Left forelimb (tissue), 1 donor: ENCODE results near the gene SLC26A9.
A peak's percentile ranks its signal among the peaks of the same experiment; 100 is the strongest.
"Not testable (repeated sequence)": the region's sequence is repeated elsewhere in the genome, so short reads cannot be mapped to it uniquely, and the experiment has no call there.

ENCODE experiments used
- DNase-seq: peaks from one replicate; pipeline ENCODE4 v3.0.0-alpha.2; 2018; ENCODE audit warnings: low spot score

The SLC26A9 gene

GRCh38 chr1:205889706-205890105 lies 53.5 kb downstream of the SLC26A9 start:
- not testable (repeated sequence) for DNase-seq

- DNase-seq: not testable (repeated sequence)
Observed at GRCh38 chr1:205889006-205889405, 54.2 kb downstream of the SLC26A9 start.

- DNase-seq: no peak
Observed at GRCh38 chr1:205883792-205884191, 59.5 kb downstream of the SLC26A9 start.

DNA sequence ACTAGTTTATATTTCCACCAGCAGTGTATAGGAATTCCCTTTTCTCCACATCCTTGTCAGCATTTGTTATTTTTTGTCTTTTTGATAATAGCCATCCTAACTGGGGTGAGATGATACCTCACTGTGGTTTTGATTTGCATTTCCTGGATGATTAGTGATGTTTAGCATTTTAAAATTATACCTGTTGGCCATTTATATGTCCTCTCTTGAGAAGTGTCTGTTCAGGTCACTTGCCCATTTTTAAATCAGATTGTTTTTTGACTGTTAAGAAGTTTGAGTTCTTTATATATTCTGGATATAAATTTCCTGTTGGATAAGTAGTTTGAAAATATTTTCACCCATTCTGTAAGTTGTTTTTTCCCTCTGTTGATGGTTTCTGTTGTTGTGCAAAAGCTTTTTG lies 62.3 kb downstream of the SLC26A9 start:
- DNase-seq: no peak

GRCh38 chr1:205879974-205880373 lies 63.3 kb downstream of the SLC26A9 start:
- peak; percentile 56 for DNase-seq

DNA sequence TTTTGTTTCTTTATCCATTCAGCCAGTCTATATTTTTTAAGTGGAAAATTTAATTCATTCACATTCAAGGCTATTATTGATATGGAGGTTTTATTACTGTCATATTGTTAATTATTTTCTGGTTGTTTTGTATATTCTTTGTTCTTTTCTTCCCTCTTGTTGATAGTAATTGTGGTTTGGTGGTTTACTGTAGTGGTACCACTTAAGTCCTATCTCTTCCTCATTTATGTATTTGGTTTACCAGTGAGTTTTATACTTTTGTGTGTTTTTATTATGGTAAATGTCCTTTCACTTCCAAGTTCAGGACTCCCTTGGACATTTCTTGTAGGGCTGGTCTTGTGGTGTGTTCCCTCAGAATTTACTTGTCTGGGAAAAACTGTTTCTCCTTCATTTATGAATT lies 65.2 kb downstream of the SLC26A9 start:
- DNase-seq: no peak

DNA sequence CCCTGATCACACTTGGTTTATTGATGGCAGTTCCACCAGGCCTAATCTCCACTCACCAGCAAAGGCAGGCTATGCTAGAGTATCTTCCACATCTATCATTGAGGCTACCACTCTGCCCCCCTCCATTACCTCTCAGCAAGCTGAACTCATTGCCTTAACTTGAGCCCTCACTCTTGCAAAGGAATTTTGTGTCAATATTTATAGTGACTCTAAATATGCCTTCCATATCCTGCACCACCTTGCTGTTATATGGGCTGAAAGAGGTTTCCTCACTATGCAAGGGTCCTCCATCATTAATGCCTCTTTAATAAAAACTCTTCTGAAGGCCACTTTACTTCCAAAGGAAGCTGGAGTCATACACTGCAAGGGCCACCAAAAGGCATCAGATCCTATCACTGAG lies 70.1 kb downstream of the SLC26A9 start:
- DNase-seq: not testable (repeated sequence)

DNA sequence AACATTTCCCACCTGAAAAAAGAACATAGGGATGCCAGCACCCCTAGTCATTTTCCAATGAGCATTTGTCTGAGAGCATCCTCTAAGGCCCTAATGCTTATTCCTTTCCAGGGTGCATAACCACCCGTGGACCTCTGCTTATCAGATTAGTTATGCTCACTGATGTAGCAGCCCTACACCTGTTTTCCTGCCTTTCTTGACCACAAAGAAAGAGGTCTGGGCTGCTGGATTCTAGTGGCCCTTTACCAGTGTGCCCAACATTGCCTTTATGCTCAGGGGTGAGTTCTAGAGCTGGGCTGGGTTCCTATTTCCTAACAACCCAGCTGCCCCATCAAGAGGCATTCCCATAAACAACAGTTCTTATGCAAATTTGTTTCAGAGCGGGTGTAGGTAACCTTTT lies 73.0 kb downstream of the SLC26A9 start:
- no peak for DNase-seq
